Subcutaneous abdominal adipose tissue (tissue), 5 donors: ENCODE results near the gene MMP2.

Experiments used
- H3K27ac ChIP-seq: one replicate; pipeline ENCODE4 v1.7.0; 2013; ENCODE audit warnings: low read depth, mild to moderate bottlenecking, inconsistent platforms, low read length, moderate library complexity
- H3K27me3 ChIP-seq, 5 donors: one replicate each; pipeline ENCODE4 v1.7.0; 2013; ENCODE audit warnings: low read length in 5 of 5, inconsistent platforms in 1 of 5; ENCODE audit not compliant: control insufficient read depth in 5 of 5, insufficient read depth in 4 of 5
- H3K36me3 ChIP-seq, 5 donors: one replicate each; pipeline ENCODE4 v1.7.0; 2013; ENCODE audit warnings: low read length in 5 of 5; ENCODE audit not compliant: control insufficient read depth in 5 of 5, insufficient read depth in 5 of 5
- H3K4me1 ChIP-seq, 5 donors: one replicate each; pipeline ENCODE4 v1.7.0; 2013; ENCODE audit warnings: low read length in 5 of 5, mild to moderate bottlenecking in 3 of 5, moderate library complexity in 1 of 5; ENCODE audit not compliant: control insufficient read depth in 5 of 5, insufficient read depth in 5 of 5
- H3K4me3 ChIP-seq, 5 donors: one replicate each; pipeline ENCODE4 v1.7.0; 2013; ENCODE audit warnings: low read length in 5 of 5, low read depth in 1 of 5
- H3K9ac ChIP-seq, 5 donors: one replicate each; pipeline ENCODE4 v1.7.0; 2013; ENCODE audit warnings: low read length in 5 of 5, mild to moderate bottlenecking in 4 of 5, moderate library complexity in 3 of 5
- H3K9me3 ChIP-seq, 5 donors: one replicate each; pipeline ENCODE4 v1.7.0; 2013; ENCODE audit warnings: low read length in 5 of 5; ENCODE audit not compliant: control insufficient read depth in 5 of 5
- donor health status: healthy.
- donor health status: healthy.
- donor health status: healthy.
- donor health status: healthy.
- donor health status: healthy.

MMP2 gene

DNA sequence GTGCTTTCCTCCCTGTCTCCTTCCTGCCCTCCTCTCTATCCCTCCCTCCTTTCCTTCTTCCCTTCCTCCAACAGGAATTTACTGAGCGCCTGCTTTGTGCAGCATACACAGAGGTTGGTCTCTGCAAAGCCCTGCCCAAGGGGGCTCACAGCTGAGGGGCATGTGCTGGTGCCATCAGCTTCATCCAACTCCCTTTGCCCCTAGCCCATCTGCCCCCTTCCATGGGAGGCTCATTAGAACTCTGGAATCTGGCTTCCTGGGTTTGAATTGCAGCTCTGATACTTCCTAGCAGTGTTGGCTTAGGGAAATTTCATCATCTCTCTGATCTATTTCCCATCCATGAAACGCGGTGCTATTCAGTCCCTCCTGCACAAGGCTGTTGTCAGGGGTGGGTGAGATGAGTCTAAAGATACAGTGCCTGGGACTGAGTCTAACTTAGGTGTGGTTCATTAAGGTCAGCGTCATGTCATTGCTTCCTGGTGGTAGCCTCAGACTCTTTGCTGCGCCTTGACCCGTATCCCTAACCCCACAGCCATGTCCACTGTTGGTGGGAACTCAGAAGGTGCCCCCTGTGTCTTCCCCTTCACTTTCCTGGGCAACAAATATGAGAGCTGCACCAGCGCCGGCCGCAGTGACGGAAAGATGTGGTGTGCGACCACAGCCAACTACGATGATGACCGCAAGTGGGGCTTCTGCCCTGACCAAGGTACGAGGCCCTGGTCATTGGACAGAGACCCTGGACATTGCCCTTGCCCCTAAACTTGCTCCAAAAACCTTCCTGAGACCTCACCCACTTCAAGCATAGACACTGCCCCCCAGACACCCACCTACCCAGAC is 10.3 kb downstream of the MMP2 start:
- H3K4me1 ChIP-seq, result peaks cover 0 to 6% (median 1%) of the 10 kb centered on the region in 5 donors
- H3K27me3 ChIP-seq, result peaks cover 0 to 9% (median 4%) of the 10 kb centered on the region in 5 donors
- H3K9ac ChIP-seq, result no peak overlapping the region
- H3K4me3 ChIP-seq, result no peak overlapping the region
- H3K9me3 ChIP-seq, result no peaks in the 10 kb centered on the region
- H3K36me3 ChIP-seq, result peaks cover 0 to 43% (median 30%) of the 10 kb centered on the region in 5 donors
- no peak overlapping the region for H3K27ac ChIP-seq

DNA sequence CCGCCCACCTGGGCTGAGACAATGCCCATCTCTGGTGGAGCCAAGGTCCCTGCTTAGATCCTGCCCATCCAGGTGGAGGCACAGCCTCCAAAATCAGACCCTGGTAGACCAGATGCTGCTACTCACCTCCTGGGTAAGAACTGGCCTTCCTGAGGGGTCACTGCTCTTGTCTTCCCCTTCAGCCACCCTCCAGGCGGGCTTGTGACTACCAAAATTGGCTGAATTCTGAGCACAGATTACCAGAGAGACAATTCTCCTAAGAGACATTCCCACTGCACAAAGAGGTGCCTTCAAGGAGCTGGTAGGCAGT is 10.9 kb downstream of the MMP2 start:
- Histone ChIP-seq H3K36me3 (peaks cover 0 to 37% (median 24%) of the 10 kb centered on the region in 5 donors), H3K27ac (no peak overlapping the region), H3K4me3 (no peak overlapping the region), H3K27me3 (peaks cover 0 to 9% (median 1%) of the 10 kb centered on the region in 5 donors), H3K4me1 (peaks cover 0 to 6% (median under 1%) of the 10 kb centered on the region in 5 donors), H3K9ac (no peak overlapping the region), H3K9me3 (no peaks in the 10 kb centered on the region)

GRCh38 chr16:55490301-55490700 is 11.3 kb downstream of the MMP2 start:
- Histone ChIP-seq H3K4me1 (peaks cover 0 to 9% (median 0%) of the 10 kb centered on the region in 5 donors), H3K27me3 (peaks cover 0 to 9% (median 0%) of the 10 kb centered on the region in 5 donors), H3K9me3 (no peaks in the 10 kb centered on the region), H3K27ac (no peak overlapping the region), H3K9ac (no peak overlapping the region), H3K36me3 (peaks cover 0 to 33% (median 20%) of the 10 kb centered on the region in 5 donors), H3K4me3 (no peak overlapping the region)

- no peak overlapping the region for H3K9ac ChIP-seq
- H3K4me3 ChIP-seq, result no peak overlapping the region
- peaks cover 0 to 21% (median 0%) of the 10 kb centered on the region in 5 donors for H3K4me1 ChIP-seq
- peaks cover 0 to 26% (median 22%) of the 10 kb centered on the region in 5 donors for H3K36me3 ChIP-seq
- no peak overlapping the region for H3K27ac ChIP-seq
- H3K9me3 ChIP-seq, result no peaks in the 10 kb centered on the region
- H3K27me3 ChIP-seq, result peaks cover 0 to 9% (median 0%) of the 10 kb centered on the region in 5 donors
These were observed 12.7 kb downstream of the MMP2 start for GRCh38 chr16:55491691-55492090.

DNA sequence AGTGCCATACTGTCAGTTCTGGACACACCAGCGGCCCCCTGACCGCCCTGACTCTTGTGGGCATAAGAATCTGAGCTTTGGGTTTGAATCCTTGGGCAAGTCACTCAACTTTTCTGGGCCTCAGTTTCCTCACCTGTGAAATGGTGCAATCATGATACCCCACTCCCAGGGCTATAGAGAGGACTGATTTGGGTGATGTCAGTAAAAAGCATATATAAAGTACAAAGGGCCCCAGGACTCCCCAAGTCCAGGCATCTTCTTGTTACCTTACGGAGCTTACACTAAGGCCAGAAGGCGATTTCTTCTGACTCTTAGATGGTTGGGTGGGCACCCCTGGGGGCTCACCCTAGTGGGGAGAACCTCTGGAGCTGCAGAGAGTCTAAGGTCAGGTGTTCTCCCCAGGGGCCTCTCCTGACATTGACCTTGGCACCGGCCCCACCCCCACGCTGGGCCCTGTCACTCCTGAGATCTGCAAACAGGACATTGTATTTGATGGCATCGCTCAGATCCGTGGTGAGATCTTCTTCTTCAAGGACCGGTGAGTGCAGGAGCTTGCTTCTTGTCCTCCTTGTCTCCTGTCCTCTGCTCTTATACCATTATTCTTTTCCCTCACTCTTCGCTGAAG is 13.9 kb downstream of the MMP2 start:
- Histone ChIP-seq H3K9me3 (no peaks in the 10 kb centered on the region), H3K36me3 (peaks cover 0 to 28% (median 22%) of the 10 kb centered on the region in 5 donors), H3K4me3 (no peak overlapping the region), H3K4me1 (peaks cover 0 to 21% (median 0%) of the 10 kb centered on the region in 5 donors), H3K9ac (no peak overlapping the region), H3K27ac (no peak overlapping the region), H3K27me3 (peaks cover 0 to 9% (median 3%) of the 10 kb centered on the region in 5 donors)

- peaks cover 0 to 22% (median 5%) of the 10 kb centered on the region in 5 donors for H3K36me3 ChIP-seq
- H3K4me1 ChIP-seq, result peaks cover 0 to 24% (median 3%) of the 10 kb centered on the region in 5 donors
- no peak overlapping the region for H3K27ac ChIP-seq
These were observed 16.0 kb downstream of the MMP2 start for GRCh38 chr16:55494994-55495421.

DNA sequence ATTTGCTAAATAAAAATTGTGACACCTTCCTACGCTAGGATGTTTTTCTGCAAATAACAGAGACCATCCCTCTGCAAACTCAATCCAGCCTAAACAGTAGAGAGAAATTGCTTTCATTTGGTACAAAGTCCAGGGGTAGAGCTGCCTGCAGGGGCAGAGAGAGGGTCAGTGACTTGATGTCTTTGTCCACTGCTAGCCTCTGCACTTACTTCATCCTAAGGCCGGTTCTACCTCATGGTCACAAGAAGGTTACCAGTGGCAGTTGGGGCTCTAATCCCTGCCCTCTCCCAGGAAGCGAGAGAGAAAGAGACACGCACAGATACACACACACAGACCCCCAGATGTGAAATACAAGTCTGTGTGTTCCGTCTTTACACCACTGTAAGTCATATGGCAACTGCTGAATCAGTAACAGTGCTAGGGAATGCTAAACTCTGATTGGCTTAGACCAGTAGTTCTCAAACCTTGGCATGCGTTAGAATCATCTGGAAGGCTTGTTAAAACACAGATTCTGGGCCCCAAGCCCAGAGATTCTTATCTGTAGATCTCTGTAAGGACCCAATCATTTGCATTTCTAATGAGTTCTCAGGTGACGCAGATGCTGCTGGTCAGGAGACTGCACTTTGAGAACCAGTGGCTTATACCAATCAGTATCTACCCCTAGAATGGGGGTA is 16.8 kb downstream of the MMP2 start:
- no peak overlapping the region for H3K27ac ChIP-seq

More at GRCh38 chr16:55494994-55495421, 16.0 kb downstream of the MMP2 start:
- Histone ChIP-seq H3K9me3 (no peaks in the 10 kb centered on the region), H3K27me3 (peaks cover 0 to 3% (median 0%) of the 10 kb centered on the region in 5 donors), H3K9ac (no peak overlapping the region), H3K4me3 (no peak overlapping the region)

DNA sequence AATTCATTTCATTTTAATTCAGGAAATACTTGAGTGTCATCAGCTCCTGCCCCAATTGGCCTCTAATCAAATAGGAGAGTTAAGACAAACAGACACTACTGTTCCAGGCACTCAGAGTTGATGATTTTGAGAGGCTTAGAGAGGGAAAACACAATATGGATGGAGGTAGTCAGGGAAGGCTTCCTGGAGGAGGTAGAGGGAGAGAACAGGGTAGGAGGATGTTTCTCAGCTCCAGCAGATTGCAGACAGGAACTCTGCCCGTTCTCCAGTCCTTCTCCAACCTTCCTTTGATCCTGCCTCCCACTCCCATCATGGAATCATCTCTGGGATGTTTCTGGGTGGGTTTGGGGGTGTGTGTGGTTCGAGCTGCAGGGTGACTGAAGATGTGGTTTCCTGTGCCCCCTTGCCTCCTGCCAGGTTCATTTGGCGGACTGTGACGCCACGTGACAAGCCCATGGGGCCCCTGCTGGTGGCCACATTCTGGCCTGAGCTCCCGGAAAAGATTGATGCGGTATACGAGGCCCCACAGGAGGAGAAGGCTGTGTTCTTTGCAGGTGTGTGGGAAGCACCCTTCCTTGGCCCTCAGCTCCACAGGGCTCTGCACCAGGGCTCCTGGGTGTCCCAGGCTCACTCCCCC is 17.6 kb downstream of the MMP2 start:
- peaks cover 0 to 3% (median 0%) of the 10 kb centered on the region in 5 donors for H3K27me3 ChIP-seq
- no peaks in the 10 kb centered on the region for H3K9me3 ChIP-seq
- peaks cover 0 to 17% (median 5%) of the 10 kb centered on the region in 5 donors for H3K36me3 ChIP-seq
- no peak overlapping the region for H3K4me3 ChIP-seq
- H3K4me1 ChIP-seq, result peaks cover 4 to 39% (median 17%) of the 10 kb centered on the region in 5 donors
- no peak overlapping the region for H3K27ac ChIP-seq
- no peak overlapping the region for H3K9ac ChIP-seq

More for the DNA sequence above, 16.8 kb downstream of the MMP2 start:
- Histone ChIP-seq H3K36me3 (peaks cover 0 to 19% (median 4%) of the 10 kb centered on the region in 5 donors), H3K4me1 (peaks cover 3 to 31% (median 9%) of the 10 kb centered on the region in 5 donors), H3K9me3 (no peaks in the 10 kb centered on the region), H3K27me3 (peaks cover 0 to 3% (median 0%) of the 10 kb centered on the region in 5 donors), H3K4me3 (no peak overlapping the region), H3K9ac (no peak overlapping the region)

- H3K27me3 ChIP-seq, result peaks cover 0 to 3% (median 0%) of the 10 kb centered on the region in 5 donors
- H3K4me1 ChIP-seq, result peaks cover 6 to 48% (median 25%) of the 10 kb centered on the region in 5 donors
- H3K9me3 ChIP-seq, result no peaks in the 10 kb centered on the region
- H3K4me3 ChIP-seq, result no peak overlapping the region
- H3K9ac ChIP-seq, result no peak overlapping the region
- H3K36me3 ChIP-seq, result peaks cover 0 to 16% (median 5%) of the 10 kb centered on the region in 5 donors
- H3K27ac ChIP-seq, result no peak overlapping the region
These were observed 18.6 kb downstream of the MMP2 start for GRCh38 chr16:55497558-55497957.
